ENCODE data around the gene LSP1. TPM values are rescaled to one million over a fixed set of nuclear protein-coding genes. Genes with fewer than 3 reads are reported as not detected.
A peak's percentile ranks its signal among the peaks of the same experiment; 100 is the strongest.

Gene LSP1
- total RNA-seq, 2 experiments from 2014 or later, result 228 to 232 TPM

GRCh38 chr11:1864831-1865665, 12.2 kb downstream of the LSP1 start:
- H3K36me3 Mint-ChIP-seq (ENCODE audit: low read depth), result peaks cover 9% of the 10 kb centered on the region
- POLR2A ChIA-PET, result no interaction called here
- H3K27ac ChIP-seq (ENCODE audit: low read depth in 1 of 2, low read length in 2 of 2), result no peak overlapping the region

GRCh38 chr11:1866226-1866625, 13.3 kb downstream of the LSP1 start:
- DNase-seq (no peak), ATAC-seq (ENCODE audit: poor library complexity) (no peak)
- Histone ChIP-seq H3K27me3 (ENCODE audit: control insufficient read depth in 1 of 2, insufficient read depth in 2 of 2, low read length in 2 of 2) (no peaks in the 10 kb centered on the region), H3K9me3 (ENCODE audit: control insufficient read depth in 1 of 2, insufficient read depth in 1 of 2, low read length in 2 of 2) (no peaks in the 10 kb centered on the region), H3K27ac (ENCODE audit: low read depth in 1 of 2, low read length in 2 of 2) (no peak overlapping the region), H3K4me3 (ENCODE audit: low read length) (no peak overlapping the region), H3K4me1 (ENCODE audit: insufficient read depth, low read length) (peaks cover 89% of the 10 kb centered on the region), H3K36me3 (ENCODE audit: insufficient read depth, low read length) (peaks cover 17% of the 10 kb centered on the region)
- intact Hi-C loops (cut with DNase I, micrococcal nuclease), result no loop called here
- peaks cover 54% of the 10 kb centered on the region for H3K4me1 Mint-ChIP-seq (ENCODE audit: low read depth)
- ChIA-PET CTCF (no interaction called here), POLR2A (interaction anchor here (0.9 to 1.4 kb wide), 2 partner anchors 9 to 13 kb away, joined by 3 to 4 read pairs; partner anchors contain the start of gene LSP1)
- no peaks in the 10 kb centered on the region for H3K27me3 Mint-ChIP-seq
- H3K9me3 Mint-ChIP-seq, result no peaks in the 10 kb centered on the region
- H3K36me3 Mint-ChIP-seq (ENCODE audit: low read depth), result peaks cover 18% of the 10 kb centered on the region
- no peak for TF ChIP-seq CTCF (IDR thresholded peaks at IDR 0.05)
- peak overlapping the region; percentile 30 for H3K27ac Mint-ChIP-seq
- H3K4me3 Mint-ChIP-seq, result no peak overlapping the region

More at GRCh38 chr11:1864831-1865665, 12.2 kb downstream of the LSP1 start:
- Mint-ChIP-seq H3K4me3 (no peak overlapping the region), H3K27ac (peak overlapping the region; percentile 30), H3K9me3 (no peaks in the 10 kb centered on the region), H3K4me1 (ENCODE audit: low read depth) (peaks cover 42% of the 10 kb centered on the region), H3K27me3 (no peaks in the 10 kb centered on the region)
- no peak overlapping the region for H3K4me3 ChIP-seq (ENCODE audit: low read length)
- H3K4me1 ChIP-seq (ENCODE audit: insufficient read depth, low read length), result peaks cover 80% of the 10 kb centered on the region
- ATAC-seq (ENCODE audit: poor library complexity) (no peak), DNase-seq (no peak)
- no peak for TF ChIP-seq CTCF (IDR thresholded peaks at IDR 0.05)
- intact Hi-C loops (cut with DNase I, micrococcal nuclease), result no loop called here
- peaks cover 18% of the 10 kb centered on the region for H3K36me3 ChIP-seq (ENCODE audit: insufficient read depth, low read length)
- no peaks in the 10 kb centered on the region for H3K27me3 ChIP-seq (ENCODE audit: control insufficient read depth in 1 of 2, insufficient read depth in 2 of 2, low read length in 2 of 2)
- no peaks in the 10 kb centered on the region for H3K9me3 ChIP-seq (ENCODE audit: control insufficient read depth in 1 of 2, insufficient read depth in 1 of 2, low read length in 2 of 2)
- CTCF ChIA-PET, result no interaction called here

- H3K9me3 Mint-ChIP-seq, result no peaks in the 10 kb centered on the region
- no peak overlapping the region for H3K27ac ChIP-seq (ENCODE audit: low read depth in 1 of 2, low read length in 2 of 2)
- no peak for DNase-seq
- H3K9me3 ChIP-seq (ENCODE audit: control insufficient read depth in 1 of 2, insufficient read depth in 1 of 2, low read length in 2 of 2), result no peaks in the 10 kb centered on the region
- no peak for TF ChIP-seq CTCF (IDR thresholded peaks at IDR 0.05)
- H3K4me3 ChIP-seq (ENCODE audit: low read length), result no peak overlapping the region
- peaks cover 93% of the 10 kb centered on the region for H3K4me1 ChIP-seq (ENCODE audit: insufficient read depth, low read length)
- intact Hi-C loops (cut with DNase I, micrococcal nuclease), result no loop called here
- ChIA-PET CTCF (no interaction called here), POLR2A (interaction anchor here (1.4 kb wide), 1 partner anchor 14 kb away, joined by 4 read pairs; the partner anchor contains the start of gene LSP1)
- no peak for ATAC-seq (ENCODE audit: poor library complexity)
- H3K4me1 Mint-ChIP-seq (ENCODE audit: low read depth), result peaks cover 58% of the 10 kb centered on the region
- no peaks in the 10 kb centered on the region for H3K27me3 Mint-ChIP-seq
- peak overlapping the region; percentile 30 for H3K27ac Mint-ChIP-seq
- peaks cover 18% of the 10 kb centered on the region for H3K36me3 Mint-ChIP-seq (ENCODE audit: low read depth)
- H3K36me3 ChIP-seq (ENCODE audit: insufficient read depth, low read length), result peaks cover 16% of the 10 kb centered on the region
- H3K4me3 Mint-ChIP-seq, result no peak overlapping the region
- no peaks in the 10 kb centered on the region for H3K27me3 ChIP-seq (ENCODE audit: control insufficient read depth in 1 of 2, insufficient read depth in 2 of 2, low read length in 2 of 2)
These were observed 13.9 kb downstream of the LSP1 start for GRCh38 chr11:1866776-1867175.
